Measurements from ENCODE around the gene NEGR1.

The NEGR1 gene

DNA sequence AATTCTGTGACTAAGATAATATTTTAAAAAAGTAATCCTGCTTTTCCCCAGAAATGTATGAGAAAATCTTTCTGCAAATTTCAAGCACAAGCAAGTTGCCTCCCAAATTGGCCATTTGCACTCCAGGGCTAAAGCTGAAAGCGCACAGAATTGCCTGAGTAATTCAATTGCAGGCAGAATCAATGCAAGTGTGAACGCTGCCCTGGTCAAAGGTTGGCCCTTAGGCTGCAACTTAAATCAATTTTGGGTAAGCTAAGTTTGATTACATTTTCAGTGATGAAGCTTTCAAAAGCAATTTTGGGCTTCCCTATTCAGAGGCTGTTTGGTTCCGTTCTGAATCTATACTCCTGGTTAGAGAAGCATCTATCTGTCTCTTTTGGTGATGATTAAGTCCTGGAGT is 699.7 kb downstream of the NEGR1 start:
- Histone ChIP-seq H3K4me3 (ENCODE audit: low read length, poor library complexity, severe bottlenecking) (no peak overlapping the region), H3K4me1 (ENCODE audit: insufficient read depth, low read length, poor library complexity, severe bottlenecking) (no peaks in the 10 kb centered on the region), H3K9me2 (replicated peaks; ENCODE audit: low read depth, low read length) (no peaks in the 10 kb centered on the region)

DNA sequence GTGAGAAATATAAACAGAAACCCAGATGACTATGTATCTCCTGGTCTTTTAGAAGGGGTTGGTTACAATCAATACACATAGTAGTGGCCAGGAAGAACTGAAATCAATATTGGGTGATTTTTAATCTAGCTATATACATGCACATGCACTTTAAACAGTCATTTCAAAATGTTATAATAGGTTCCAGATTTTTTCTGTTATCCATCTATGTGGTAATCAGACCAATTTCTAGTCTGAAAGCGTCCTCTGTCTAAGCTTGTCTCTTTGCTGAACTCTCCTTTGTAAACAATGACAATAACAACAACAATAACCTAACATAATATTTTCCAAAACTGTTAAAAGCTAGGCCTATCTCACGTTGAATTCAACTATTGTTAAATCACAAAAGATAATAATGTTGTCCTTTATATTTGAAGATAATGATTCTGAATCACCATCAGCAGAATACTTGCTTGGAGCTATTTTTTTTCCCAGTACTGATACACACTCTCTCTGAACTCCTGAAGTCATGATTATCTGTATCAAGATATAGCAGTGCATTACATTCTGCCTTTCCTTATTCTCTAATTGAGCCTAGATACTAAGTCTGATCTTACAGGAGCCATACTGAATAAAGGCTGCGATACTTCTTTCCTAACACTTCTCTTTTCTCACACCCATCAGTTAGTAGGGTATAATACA is 704.7 kb downstream of the NEGR1 start:
- H3K4me2 ChIP-seq (ENCODE audit: low read depth, low read length, poor library complexity, severe bottlenecking), result no peak overlapping the region
- no peaks in the 10 kb centered on the region for H3K36me3 ChIP-seq (ENCODE audit: insufficient read depth, low read length)
- no peaks in the 10 kb centered on the region for H3K79me2 ChIP-seq (ENCODE audit: insufficient read depth, low read length)
- H3F3A ChIP-seq (ENCODE audit: low read depth), result no peaks in the 10 kb centered on the region
- H2AFZ ChIP-seq (ENCODE audit: low read length), result no peak overlapping the region
- TF ChIP-seq EZH2phosphoT487 (IDR thresholded peaks at IDR 0.05; ENCODE audit: borderline replicate concordance), result no peak
- TF ChIP-seq, protein P1, sequence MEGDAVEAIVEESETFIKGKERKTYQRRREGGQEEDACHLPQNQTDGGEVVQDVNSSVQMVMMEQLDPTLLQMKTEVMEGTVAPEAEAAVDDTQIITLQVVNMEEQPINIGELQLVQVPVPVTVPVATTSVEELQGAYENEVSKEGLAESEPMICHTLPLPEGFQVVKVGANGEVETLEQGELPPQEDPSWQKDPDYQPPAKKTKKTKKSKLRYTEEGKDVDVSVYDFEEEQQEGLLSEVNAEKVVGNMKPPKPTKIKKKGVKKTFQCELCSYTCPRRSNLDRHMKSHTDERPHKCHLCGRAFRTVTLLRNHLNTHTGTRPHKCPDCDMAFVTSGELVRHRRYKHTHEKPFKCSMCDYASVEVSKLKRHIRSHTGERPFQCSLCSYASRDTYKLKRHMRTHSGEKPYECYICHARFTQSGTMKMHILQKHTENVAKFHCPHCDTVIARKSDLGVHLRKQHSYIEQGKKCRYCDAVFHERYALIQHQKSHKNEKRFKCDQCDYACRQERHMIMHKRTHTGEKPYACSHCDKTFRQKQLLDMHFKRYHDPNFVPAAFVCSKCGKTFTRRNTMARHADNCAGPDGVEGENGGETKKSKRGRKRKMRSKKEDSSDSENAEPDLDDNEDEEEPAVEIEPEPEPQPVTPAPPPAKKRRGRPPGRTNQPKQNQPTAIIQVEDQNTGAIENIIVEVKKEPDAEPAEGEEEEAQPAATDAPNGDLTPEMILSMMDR (conservative IDR thresholded peaks at IDR 0.05; ENCODE audit: low read length), result no peak
- no peaks in the 10 kb centered on the region for H3K27me3 ChIP-seq (ENCODE audit: insufficient read depth, low read length, poor library complexity, severe bottlenecking)
- no peaks in the 10 kb centered on the region for H3K9me2 ChIP-seq (replicated peaks; ENCODE audit: low read depth, low read length)
- H3K4me3 ChIP-seq (ENCODE audit: low read length, poor library complexity, severe bottlenecking), result no peak overlapping the region
- no peaks in the 10 kb centered on the region for H3K9me3 ChIP-seq (ENCODE audit: insufficient read depth, low read depth, low read length)
- no peak overlapping the region for H3K9ac ChIP-seq (ENCODE audit: low read depth, low read length, poor library complexity, severe bottlenecking)
- no peaks in the 10 kb centered on the region for H4K20me1 ChIP-seq (ENCODE audit: insufficient read depth, low read length, poor library complexity, severe bottlenecking)
- H3K4me1 ChIP-seq (ENCODE audit: insufficient read depth, low read length, poor library complexity, severe bottlenecking), result no peaks in the 10 kb centered on the region

More for the DNA sequence above, 699.7 kb downstream of the NEGR1 start:
- Histone ChIP-seq H3K27me3 (ENCODE audit: insufficient read depth, low read length, poor library complexity, severe bottlenecking) (no peaks in the 10 kb centered on the region), H4K20me1 (ENCODE audit: insufficient read depth, low read length, poor library complexity, severe bottlenecking) (no peaks in the 10 kb centered on the region), H3K9ac (ENCODE audit: low read depth, low read length, poor library complexity, severe bottlenecking) (no peak overlapping the region), H2AFZ (ENCODE audit: low read length) (no peak overlapping the region), H3K36me3 (ENCODE audit: insufficient read depth, low read length) (no peaks in the 10 kb centered on the region), H3K79me2 (ENCODE audit: insufficient read depth, low read length) (no peaks in the 10 kb centered on the region), H3K4me2 (ENCODE audit: low read depth, low read length, poor library complexity, severe bottlenecking) (no peak overlapping the region), H3F3A (ENCODE audit: low read depth) (no peaks in the 10 kb centered on the region), H3K9me3 (ENCODE audit: insufficient read depth, low read depth, low read length) (no peaks in the 10 kb centered on the region)
- TF ChIP-seq, protein P1 (conservative IDR thresholded peaks at IDR 0.05; ENCODE audit: low read length), result no peak
- no peak for TF ChIP-seq EZH2phosphoT487 (IDR thresholded peaks at IDR 0.05; ENCODE audit: borderline replicate concordance)

DNA sequence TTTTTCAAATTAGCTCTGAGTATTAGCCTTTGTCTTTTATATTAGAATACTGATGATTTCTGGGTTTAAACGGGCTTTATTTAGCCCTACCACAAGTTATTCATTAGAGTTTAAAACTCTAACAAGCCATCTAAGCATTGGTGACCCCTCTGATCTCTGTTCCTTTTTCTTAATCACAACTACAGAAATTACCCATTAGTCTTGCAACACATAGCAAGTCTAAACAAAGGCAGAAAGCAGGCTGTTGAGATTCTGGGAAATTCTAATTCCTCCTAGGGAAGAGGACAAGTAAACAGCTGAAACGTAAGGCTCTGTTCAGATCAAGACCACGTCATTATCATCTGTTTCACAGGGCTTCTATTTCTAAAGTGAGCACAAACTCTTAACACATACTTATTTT is 710.3 kb downstream of the NEGR1 start:
- H3K36me3 ChIP-seq (ENCODE audit: insufficient read depth, low read length), result no peaks in the 10 kb centered on the region
- no peaks in the 10 kb centered on the region for H3F3A ChIP-seq (ENCODE audit: low read depth)
- TF ChIP-seq EZH2phosphoT487 (IDR thresholded peaks at IDR 0.05; ENCODE audit: borderline replicate concordance), result no peak
- TF ChIP-seq, protein P1 (conservative IDR thresholded peaks at IDR 0.05; ENCODE audit: low read length), result no peak
- H3K4me3 ChIP-seq (ENCODE audit: low read length, poor library complexity, severe bottlenecking), result no peak overlapping the region
- H3K27me3 ChIP-seq (ENCODE audit: insufficient read depth, low read length, poor library complexity, severe bottlenecking), result no peaks in the 10 kb centered on the region
- no peaks in the 10 kb centered on the region for H3K9me2 ChIP-seq (replicated peaks; ENCODE audit: low read depth, low read length)
- no peak overlapping the region for H3K9ac ChIP-seq (ENCODE audit: low read depth, low read length, poor library complexity, severe bottlenecking)
- no peaks in the 10 kb centered on the region for H3K4me1 ChIP-seq (ENCODE audit: insufficient read depth, low read length, poor library complexity, severe bottlenecking)
- no peak overlapping the region for H3K4me2 ChIP-seq (ENCODE audit: low read depth, low read length, poor library complexity, severe bottlenecking)
- no peaks in the 10 kb centered on the region for H3K79me2 ChIP-seq (ENCODE audit: insufficient read depth, low read length)
- H2AFZ ChIP-seq (ENCODE audit: low read length), result no peak overlapping the region
- no peaks in the 10 kb centered on the region for H4K20me1 ChIP-seq (ENCODE audit: insufficient read depth, low read length, poor library complexity, severe bottlenecking)
- H3K9me3 ChIP-seq (ENCODE audit: insufficient read depth, low read depth, low read length), result no peaks in the 10 kb centered on the region

Measured in Loucy (cell line).